Stimulated activated naive B cell treated with anti-CD40 and anti-IgM and Interleukin-4, amounts not matched to agents 10 μg/mL and 1 μg/mL and 100 μg/mL, for 72 hours (primary cell): Measurements from ENCODE around the gene SHROOM2.

Experiments used
- ATAC-seq, 2 donors: fragments of 150-1000 bp; cut with Tn5 transposase; replicated peaks; 2 replicates each; pipeline ENCODE4 v1.10.0; 2021; ENCODE audit warnings: moderate library complexity in 1 of 2
- DNase-seq: peaks from one replicate; pipeline ENCODE4 v3.0.0; 2021
- H3K27ac Mint-ChIP-seq: one replicate; pipeline ENCODE4 v1.8.0; 2022; ENCODE audit warnings: mild to moderate bottlenecking, mixed read lengths
- H3K27me3 Mint-ChIP-seq, 2 donors: one replicate each; pipeline ENCODE4 v1.8.0; 2022; ENCODE audit warnings: mixed read lengths in 2 of 2
- H3K36me3 Mint-ChIP-seq, 2 donors: one replicate each; pipeline ENCODE4 v1.8.0; 2022; ENCODE audit warnings: mixed read lengths in 2 of 2, mild to moderate bottlenecking in 1 of 2
- H3K4me1 Mint-ChIP-seq, 2 donors: one replicate each; pipeline ENCODE4 v1.8.0; 2022; ENCODE audit warnings: mixed read lengths in 2 of 2, mild to moderate bottlenecking in 1 of 2
- H3K4me3 Mint-ChIP-seq, 2 donors: one replicate each; pipeline ENCODE4 v1.8.0; 2022; ENCODE audit warnings: mild to moderate bottlenecking in 2 of 2, mixed read lengths in 2 of 2, moderate library complexity in 1 of 2
- H3K9me3 Mint-ChIP-seq, 2 donors: one replicate each; pipeline ENCODE4 v1.8.0; 2022; ENCODE audit warnings: mixed read lengths in 2 of 2, mild to moderate bottlenecking in 1 of 2

The SHROOM2 gene

DNA sequence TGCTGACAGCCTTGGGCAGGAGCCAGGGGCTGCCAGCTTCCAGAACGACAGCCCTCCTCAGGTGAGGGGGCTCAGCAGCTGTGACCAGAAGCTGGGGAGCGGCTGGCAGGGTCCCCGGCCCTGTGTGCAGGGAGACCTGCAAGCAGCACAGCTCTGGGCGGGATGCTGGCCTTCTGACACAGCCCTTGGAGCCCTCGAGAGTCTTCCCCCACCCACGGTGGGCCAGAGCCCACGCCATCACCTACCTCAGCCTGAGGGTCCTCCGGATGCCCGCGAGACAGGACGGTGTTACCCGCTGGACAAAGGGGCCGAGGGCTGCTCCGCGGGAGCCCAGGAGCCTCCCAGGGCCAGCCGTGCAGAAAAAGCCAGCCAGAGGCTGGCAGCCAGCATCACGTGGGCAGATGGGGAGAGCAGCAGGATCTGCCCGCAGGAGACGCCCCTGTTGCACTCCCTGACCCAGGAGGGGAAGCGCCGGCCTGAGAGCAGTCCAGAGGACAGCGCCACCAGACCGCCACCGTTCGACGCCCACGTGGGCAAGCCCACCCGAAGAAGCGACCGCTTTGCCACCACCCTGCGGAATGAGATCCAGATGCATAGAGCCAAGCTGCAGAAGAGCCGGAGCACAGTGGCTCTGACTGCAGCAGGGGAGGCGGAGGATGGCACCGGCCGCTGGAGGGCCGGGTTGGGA, 109.1 kb downstream of the SHROOM2 start:
- H3K27me3 Mint-ChIP-seq: peaks cover 0 to 6% of the 10 kb centered on the region in 2 donors
- no peaks in the 10 kb centered on the region for H3K9me3 Mint-ChIP-seq
- H3K27ac Mint-ChIP-seq: no peak overlapping the region
- H3K36me3 Mint-ChIP-seq: no peaks in the 10 kb centered on the region
- H3K4me3 Mint-ChIP-seq: no peak overlapping the region
- DNase-seq: no peak
- ATAC-seq: no peak
- H3K4me1 Mint-ChIP-seq: no peaks in the 10 kb centered on the region

DNA sequence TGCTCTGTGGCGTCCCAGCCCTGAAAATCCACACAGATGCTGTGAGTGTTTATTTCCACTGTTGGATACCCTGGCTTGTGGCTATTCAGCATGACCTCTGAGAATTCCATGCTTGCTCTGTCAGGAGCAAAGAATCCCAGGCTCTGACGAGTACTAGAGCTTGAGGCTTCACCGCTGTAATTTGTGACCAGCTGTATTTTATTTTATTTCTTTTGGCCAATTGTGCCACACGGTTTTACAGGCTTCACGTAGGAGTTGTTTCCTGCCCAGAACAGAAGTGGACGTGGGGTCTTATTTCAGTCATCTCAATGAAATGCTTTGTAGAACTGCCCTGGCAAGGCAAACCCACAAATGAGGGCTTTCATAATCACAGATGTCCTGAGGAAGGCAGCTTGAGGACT, 111.5 kb downstream of the SHROOM2 start:
- Mint-ChIP-seq H3K4me3 (no peak overlapping the region), H3K9me3 (peaks cover 0 to 5% of the 10 kb centered on the region in 2 donors), H3K36me3 (no peaks in the 10 kb centered on the region), H3K27ac (no peak overlapping the region), H3K4me1 (no peaks in the 10 kb centered on the region), H3K27me3 (peaks cover 6 to 8% of the 10 kb centered on the region in 2 donors)
- DNase-seq (no peak), ATAC-seq (no peak)

DNA sequence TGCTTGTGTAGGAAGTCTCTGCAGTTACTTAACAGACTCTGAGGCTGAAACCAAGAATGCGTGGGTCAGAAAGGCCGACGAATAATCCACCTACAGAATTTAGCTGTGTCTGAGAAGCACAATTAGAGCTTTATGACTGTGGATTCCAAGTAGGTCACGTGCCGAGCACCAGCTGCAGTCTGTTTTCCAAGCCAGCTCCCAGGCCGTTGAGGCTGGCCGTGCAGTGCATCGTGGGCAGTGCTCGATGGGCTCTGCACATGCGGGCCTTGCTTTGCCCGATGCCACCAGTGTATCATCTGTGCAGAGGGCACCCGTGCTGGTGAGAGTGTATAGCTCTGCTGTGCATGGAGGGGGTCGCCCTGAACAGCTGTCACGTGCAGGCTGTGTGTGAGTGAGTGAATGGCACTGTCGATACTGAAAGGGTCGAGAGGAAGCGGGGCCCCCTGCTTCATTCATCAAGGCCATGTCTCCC, 113.4 kb downstream of the SHROOM2 start:
- ATAC-seq: no peak
- Mint-ChIP-seq H3K4me3 (no peak overlapping the region), H3K4me1 (no peaks in the 10 kb centered on the region), H3K9me3 (peaks cover 0 to 5% of the 10 kb centered on the region in 2 donors), H3K27ac (no peak overlapping the region), H3K27me3 (peaks cover 6 to 8% of the 10 kb centered on the region in 2 donors), H3K36me3 (no peaks in the 10 kb centered on the region)
- no peak for DNase-seq

DNA sequence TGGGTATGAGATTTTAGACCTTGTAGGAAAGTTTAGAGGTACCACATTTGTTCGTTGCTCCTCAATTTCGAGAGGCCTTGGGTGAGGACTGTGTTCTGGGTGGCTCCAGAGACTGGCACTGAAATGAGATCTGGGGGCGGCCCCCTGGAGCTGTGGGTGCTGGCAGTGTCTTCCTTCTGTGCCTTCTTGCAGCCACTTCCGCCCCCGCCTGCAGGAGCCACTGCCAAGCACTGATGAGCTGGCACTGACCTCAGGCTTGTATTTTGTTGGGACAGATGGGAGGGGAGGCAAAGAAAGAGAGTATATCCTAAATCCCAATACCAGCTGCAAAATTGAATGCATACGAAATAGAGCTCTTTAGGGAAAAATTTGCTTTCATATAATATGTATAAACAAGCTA, 116.4 kb downstream of the SHROOM2 start:
- Mint-ChIP-seq H3K36me3 (no peaks in the 10 kb centered on the region), H3K4me1 (no peaks in the 10 kb centered on the region), H3K4me3 (no peak overlapping the region), H3K27ac (no peak overlapping the region), H3K27me3 (peaks cover 6 to 8% of the 10 kb centered on the region in 2 donors), H3K9me3 (peaks cover 0 to 5% of the 10 kb centered on the region in 2 donors)
- no peak for DNase-seq
- no peak for ATAC-seq

DNA sequence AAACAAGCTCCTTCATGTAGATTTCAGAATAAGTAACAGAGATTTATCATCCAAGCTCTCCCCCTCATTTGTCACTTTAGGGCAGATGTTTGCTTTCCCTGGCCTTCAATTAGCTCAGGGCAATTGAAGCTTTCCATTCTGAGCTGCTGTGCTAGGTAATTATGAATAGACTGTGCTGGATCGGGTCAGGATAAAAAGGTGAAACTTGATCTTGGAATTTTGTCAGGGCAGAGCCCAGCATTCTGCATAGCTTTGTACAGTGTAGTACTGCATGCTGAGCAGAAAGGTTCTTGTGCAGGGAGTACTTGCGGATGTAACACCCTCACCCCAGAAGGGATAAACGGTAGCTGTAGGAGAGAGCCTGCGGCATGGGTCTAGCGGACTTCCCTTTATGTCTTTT, 116.9 kb downstream of the SHROOM2 start:
- Mint-ChIP-seq H3K4me3 (no peak overlapping the region), H3K27me3 (peaks cover 6 to 8% of the 10 kb centered on the region in 2 donors), H3K36me3 (no peaks in the 10 kb centered on the region), H3K9me3 (peaks cover 0 to 5% of the 10 kb centered on the region in 2 donors), H3K4me1 (no peaks in the 10 kb centered on the region), H3K27ac (no peak overlapping the region)
- DNase-seq: no peak
- no peak for ATAC-seq

DNA sequence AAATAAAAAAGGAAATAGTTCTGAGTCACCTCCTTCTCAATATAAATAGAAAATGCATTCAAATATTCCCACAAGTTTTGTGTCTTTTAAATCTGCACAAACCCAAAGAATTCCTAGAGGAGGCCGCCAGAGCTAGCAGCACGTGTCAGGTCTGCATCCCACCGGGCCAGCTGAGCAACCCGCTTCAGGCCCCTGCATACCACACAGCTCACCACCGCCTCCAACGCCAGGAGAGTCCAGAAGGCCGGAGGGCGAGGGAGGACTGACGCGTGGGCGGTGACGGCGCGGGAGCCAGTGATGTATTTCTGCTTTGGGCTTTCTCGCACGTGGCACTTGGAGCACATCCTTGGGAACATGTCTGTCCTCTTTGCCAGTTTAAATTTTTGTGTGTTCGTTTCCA, 119.1 kb downstream of the SHROOM2 start:
- Mint-ChIP-seq H3K36me3 (no peaks in the 10 kb centered on the region), H3K4me1 (no peaks in the 10 kb centered on the region), H3K27me3 (peaks cover 6 to 8% of the 10 kb centered on the region in 2 donors), H3K9me3 (peaks cover 0 to 5% of the 10 kb centered on the region in 2 donors), H3K27ac (no peak overlapping the region), H3K4me3 (no peak overlapping the region)
- DNase-seq (no peak), ATAC-seq (no peak)

DNA sequence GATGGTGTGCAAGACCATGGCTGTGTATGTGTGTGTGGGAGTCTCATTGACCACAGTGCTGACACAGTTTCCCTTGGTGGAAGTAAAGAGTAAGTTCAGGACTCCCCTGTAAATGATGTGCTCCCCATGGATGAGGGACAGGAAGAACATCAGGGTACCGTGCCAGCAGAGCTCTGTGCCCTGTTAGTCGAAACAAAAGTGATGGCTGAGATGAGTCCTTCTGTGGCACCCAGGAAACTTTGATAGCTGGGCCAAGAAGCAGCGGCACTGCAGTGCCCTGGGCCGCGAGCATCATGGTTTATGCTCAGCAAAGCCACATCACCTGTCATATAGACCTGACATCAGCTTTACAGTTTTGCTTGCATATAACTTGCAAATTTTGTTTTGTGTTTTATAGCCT, 119.5 kb downstream of the SHROOM2 start:
- Mint-ChIP-seq H3K4me3 (no peak overlapping the region), H3K9me3 (peaks cover 0 to 5% of the 10 kb centered on the region in 2 donors), H3K36me3 (no peaks in the 10 kb centered on the region), H3K27me3 (peaks cover 6 to 8% of the 10 kb centered on the region in 2 donors), H3K4me1 (no peaks in the 10 kb centered on the region), H3K27ac (no peak overlapping the region)
- DNase-seq: no peak
- no peak for ATAC-seq

DNA sequence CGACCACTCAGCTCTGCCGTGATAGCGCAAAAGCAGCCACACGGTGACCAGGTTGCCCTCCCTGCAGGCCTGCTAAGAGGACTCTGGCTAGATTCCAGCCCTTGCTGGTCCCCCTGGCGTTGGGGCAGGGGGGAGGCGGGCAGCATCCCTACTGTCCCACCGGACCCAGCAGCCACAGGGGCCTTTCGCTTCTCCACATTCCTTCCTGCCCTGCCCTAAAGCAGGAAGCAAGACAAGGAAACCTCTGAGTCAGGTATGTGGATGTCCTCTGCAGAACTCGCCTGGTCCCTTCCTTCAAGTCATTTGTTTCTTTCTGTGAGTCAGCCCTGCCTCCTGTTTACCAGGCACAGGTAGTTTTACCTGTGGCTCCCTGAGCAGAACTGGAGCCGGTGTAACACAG, 120.7 kb downstream of the SHROOM2 start:
- DNase-seq (no peak), ATAC-seq (no peak)
- H3K4me1 Mint-ChIP-seq: no peaks in the 10 kb centered on the region
- no peak overlapping the region for H3K4me3 Mint-ChIP-seq
- peaks cover 0 to 3% of the 10 kb centered on the region in 2 donors for H3K9me3 Mint-ChIP-seq
- H3K27me3 Mint-ChIP-seq: peaks cover 14 to 15% of the 10 kb centered on the region in 2 donors
- no peaks in the 10 kb centered on the region for H3K36me3 Mint-ChIP-seq
- no peak overlapping the region for H3K27ac Mint-ChIP-seq

DNA sequence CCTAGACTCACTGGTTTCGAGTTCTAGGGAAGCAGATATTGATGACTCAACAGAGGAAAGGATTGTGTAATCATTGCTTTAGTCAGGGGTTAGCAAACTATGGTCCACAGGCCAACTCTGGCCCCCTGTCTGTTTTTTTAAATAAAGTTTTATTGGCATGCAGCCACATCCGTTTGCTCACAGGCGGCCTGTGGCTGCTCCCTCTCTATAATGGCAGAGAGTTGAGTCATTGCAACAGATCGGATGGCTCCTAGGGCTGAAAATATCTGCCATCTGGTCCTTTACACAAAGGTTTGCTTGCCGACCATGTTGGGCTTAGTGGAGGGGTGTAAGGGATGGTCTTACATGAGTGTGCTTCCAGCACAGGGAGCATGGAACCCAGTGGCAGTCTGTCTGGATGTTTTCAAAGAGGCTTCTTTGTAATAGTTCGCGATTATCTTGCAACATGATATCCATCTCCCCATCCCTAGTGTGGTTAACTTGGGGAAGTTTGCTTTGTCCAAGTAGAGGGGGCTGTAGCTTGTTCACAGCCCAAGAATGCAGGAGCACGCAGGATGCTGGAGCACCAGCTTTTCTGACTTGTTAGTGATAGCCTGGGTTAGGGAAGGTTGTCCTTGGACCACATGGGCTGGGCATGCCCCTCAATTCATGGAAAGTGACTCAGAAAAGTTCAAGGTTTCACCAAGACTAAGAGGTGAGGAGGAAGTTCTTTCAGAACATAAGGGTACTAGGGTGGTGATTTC, 121.6 kb downstream of the SHROOM2 start:
- H3K27me3 Mint-ChIP-seq: peaks cover 9 to 10% of the 10 kb centered on the region in 2 donors
- H3K27ac Mint-ChIP-seq: no peak overlapping the region
- no peaks in the 10 kb centered on the region for H3K9me3 Mint-ChIP-seq
- H3K4me1 Mint-ChIP-seq: peaks cover 3 to 7% of the 10 kb centered on the region in 2 donors
- H3K36me3 Mint-ChIP-seq: no peaks in the 10 kb centered on the region
- ATAC-seq (no peak), DNase-seq (no peak)
- no peak overlapping the region for H3K4me3 Mint-ChIP-seq

DNA sequence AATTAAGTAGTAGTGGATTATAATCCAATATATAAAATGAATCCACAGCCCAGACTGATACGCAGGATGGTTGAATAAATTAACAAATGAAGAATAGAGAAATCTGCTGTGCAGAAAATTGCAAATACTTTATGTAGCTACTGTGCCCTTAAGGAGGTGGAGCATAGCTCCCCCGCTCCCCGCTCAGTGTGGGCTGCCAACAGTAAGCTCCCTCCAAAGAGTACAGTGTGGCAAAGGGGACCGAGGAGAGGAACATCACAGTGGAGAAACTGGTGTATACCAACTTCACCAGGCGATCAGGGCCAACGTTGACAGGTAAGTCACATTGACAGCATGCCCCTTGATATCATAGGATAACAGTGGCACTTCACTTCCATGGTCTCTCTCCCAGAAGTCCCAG, 123.0 kb downstream of the SHROOM2 start:
- no peaks in the 10 kb centered on the region for H3K36me3 Mint-ChIP-seq
- peaks cover 3 to 8% of the 10 kb centered on the region in 2 donors for H3K4me1 Mint-ChIP-seq
- peaks cover 9 to 10% of the 10 kb centered on the region in 2 donors for H3K27me3 Mint-ChIP-seq
- ATAC-seq: no peak
- no peak overlapping the region for H3K4me3 Mint-ChIP-seq
- H3K27ac Mint-ChIP-seq: no peak overlapping the region
- no peaks in the 10 kb centered on the region for H3K9me3 Mint-ChIP-seq
- no peak for DNase-seq

DNA sequence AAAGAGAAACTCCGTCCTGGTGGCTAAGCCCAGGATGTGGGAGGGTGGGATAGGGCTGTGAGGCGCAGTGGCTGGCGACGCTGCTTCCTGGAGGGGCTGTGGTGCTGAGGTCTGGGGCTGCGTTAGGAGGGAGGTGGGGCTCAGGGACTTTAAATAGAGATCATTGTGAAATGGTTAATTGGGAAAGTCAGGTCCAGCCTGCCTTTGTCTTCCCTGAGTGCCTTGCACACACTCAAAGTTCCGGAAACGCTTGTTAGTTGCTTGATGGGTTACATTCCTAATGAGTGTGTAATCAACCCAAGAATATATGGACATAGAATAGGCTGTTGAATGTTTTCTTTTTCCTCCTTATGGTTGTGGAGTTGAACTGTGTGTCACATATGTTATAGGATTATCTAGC, 125.3 kb downstream of the SHROOM2 start:
- Mint-ChIP-seq H3K4me3 (no peak overlapping the region), H3K4me1 (peaks cover 3 to 8% of the 10 kb centered on the region in 2 donors), H3K9me3 (no peaks in the 10 kb centered on the region), H3K27me3 (peaks cover 9 to 10% of the 10 kb centered on the region in 2 donors), H3K36me3 (no peaks in the 10 kb centered on the region), H3K27ac (no peak overlapping the region)
- DNase-seq (no peak), ATAC-seq (no peak)

DNA sequence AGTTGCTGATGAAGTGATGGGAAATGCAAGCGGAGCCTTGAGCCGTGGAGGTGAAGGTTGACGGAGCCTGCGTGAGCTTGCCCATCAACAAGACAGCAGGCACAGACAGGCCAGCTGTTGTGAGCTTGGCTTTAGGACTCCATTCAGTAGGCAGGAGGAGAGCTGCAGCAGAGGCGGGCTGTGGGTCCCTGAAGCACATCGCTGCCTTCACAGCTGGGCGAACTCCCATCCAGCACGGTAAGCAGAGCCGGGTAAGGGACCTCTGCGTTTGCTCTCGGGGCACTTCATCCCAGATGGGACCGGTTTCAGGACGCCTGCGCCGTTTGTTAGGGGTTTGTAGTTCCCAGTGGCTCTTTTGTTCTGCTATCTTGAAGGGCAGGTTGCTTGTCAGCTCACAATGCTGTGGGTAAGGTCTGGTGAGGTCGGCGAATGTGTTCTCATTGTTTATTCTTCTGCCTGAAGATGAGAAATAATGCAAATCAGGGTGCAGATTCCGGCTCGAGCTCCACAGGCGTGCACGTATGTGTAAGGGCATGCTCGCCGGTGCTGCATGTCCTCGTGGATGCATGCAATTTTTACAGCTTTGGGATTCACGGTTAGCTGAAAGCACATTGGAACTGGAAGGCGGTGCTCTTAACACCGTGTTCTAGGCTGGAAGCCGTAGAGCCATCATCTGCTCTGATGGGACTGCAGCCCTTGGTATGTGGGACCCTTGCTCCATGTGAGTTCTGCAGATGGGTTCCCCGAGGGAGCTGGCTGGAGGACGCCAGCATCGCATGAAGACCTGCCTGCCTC, 126.3 kb downstream of the SHROOM2 start:
- Mint-ChIP-seq H3K4me1 (peaks cover 3 to 8% of the 10 kb centered on the region in 2 donors), H3K4me3 (peak overlapping the region in 1 of 2 donors; percentile 8), H3K36me3 (no peaks in the 10 kb centered on the region), H3K27ac (no peak overlapping the region), H3K27me3 (peaks cover 15 to 17% of the 10 kb centered on the region in 2 donors), H3K9me3 (no peaks in the 10 kb centered on the region)
- ATAC-seq (peak in 1 of 2 donors; percentile 53), DNase-seq (no peak)

DNA sequence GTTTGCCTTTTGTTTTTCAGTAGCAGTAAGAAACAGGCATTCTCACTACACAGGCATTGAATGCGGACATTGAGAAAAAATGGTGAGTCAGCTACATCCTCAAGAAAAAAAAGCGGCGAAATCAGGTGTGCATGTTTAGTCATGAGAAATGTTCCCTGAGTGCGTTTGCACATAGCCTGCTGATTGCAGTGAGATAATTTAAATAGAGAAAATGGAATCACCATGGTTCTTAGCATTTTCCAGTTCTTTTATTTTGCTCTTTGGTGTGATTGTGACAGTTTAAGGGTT, 126.9 kb downstream of the SHROOM2 start:
- no peak for DNase-seq
- Mint-ChIP-seq H3K4me3 (no peak overlapping the region), H3K9me3 (no peaks in the 10 kb centered on the region), H3K27me3 (peaks cover 15 to 17% of the 10 kb centered on the region in 2 donors), H3K27ac (no peak overlapping the region), H3K4me1 (peaks cover 3 to 8% of the 10 kb centered on the region in 2 donors), H3K36me3 (no peaks in the 10 kb centered on the region)
- no peak for ATAC-seq

DNA sequence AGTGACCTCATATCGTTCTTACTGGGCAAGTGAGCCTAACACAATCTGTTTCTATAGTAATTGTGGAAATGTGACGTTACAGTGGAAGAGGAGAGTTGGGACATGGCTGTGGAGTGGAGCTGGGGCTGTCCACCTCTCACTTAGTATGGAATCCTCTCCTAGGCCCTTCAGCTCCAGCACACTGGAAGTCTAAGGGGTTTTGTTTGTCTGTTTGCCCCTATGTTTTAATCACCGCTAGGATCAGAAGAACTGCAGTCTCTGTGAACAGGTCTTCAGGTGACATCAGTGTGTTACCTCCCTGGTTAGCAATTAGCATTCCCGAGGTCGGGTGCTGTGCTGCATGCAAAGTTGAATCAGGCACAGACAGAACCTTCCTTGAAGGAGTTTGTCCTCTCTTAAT, 131.6 kb downstream of the SHROOM2 start:
- Mint-ChIP-seq H3K4me3 (no peak overlapping the region), H3K36me3 (no peaks in the 10 kb centered on the region)

More for the DNA sequence above, 131.6 kb downstream of the SHROOM2 start:
- H3K27ac Mint-ChIP-seq: no peak overlapping the region
- ATAC-seq: no peak
- peaks cover 11 to 12% of the 10 kb centered on the region in 2 donors for H3K27me3 Mint-ChIP-seq
- peaks cover 0 to 4% of the 10 kb centered on the region in 2 donors for H3K9me3 Mint-ChIP-seq
- H3K4me1 Mint-ChIP-seq: peaks cover 0 to under 1% of the 10 kb centered on the region in 2 donors
- no peak for DNase-seq
